HL-60 (cell line): Measurements from ENCODE around the gene METRNL.

ENCODE experiments used
- GABPA ChIP-seq: IDR thresholded peaks from 2 replicates; pipeline ENCODE4 v1.6.1; 2012; ENCODE audit warnings: low read depth
- POLR2AphosphoS5 ChIP-seq: IDR thresholded peaks from 2 replicates; pipeline ENCODE4 v1.6.1; 2012; ENCODE audit warnings: low read depth
- SPI1 ChIP-seq: IDR thresholded peaks from 2 replicates; pipeline ENCODE4 v1.6.1; 2012; ENCODE audit warnings: low read depth, mild to moderate bottlenecking, borderline replicate concordance
- TF ChIP-seq, protein P1 (sequence below): IDR thresholded peaks from one replicate; pipeline ENCODE4 v1.5.1; 2011; ENCODE audit warnings: low read length, control low read depth, inconsistent platforms; ENCODE audit not compliant: insufficient read depth
- TF ChIP-seq, protein P2 (sequence below): IDR thresholded peaks from 2 replicates; pipeline ENCODE4 v1.6.1; 2012; ENCODE audit warnings: low read depth; ENCODE audit not compliant: insufficient replicate concordance

DNA sequence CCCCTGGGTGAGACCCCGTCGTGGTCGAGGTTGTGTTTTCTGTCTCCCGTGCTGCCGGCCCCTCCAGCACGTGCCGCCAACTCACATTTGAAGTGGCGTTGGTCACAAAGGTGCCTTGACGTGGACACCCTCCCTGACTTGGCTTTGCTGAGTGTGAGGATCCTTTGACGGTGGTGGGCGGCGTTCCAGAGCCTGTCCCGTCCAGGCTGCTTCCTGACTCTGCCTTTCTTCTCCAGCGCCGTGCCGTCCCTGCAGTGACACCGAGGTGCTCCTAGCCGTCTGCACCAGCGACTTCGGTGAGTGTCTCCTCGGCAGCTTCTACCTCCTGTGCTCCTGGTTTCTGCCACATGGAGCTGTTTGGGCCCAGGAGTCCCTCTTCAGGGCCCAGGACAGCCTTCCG, 13.5 kb downstream of the METRNL start:
- TF ChIP-seq, protein P1, sequence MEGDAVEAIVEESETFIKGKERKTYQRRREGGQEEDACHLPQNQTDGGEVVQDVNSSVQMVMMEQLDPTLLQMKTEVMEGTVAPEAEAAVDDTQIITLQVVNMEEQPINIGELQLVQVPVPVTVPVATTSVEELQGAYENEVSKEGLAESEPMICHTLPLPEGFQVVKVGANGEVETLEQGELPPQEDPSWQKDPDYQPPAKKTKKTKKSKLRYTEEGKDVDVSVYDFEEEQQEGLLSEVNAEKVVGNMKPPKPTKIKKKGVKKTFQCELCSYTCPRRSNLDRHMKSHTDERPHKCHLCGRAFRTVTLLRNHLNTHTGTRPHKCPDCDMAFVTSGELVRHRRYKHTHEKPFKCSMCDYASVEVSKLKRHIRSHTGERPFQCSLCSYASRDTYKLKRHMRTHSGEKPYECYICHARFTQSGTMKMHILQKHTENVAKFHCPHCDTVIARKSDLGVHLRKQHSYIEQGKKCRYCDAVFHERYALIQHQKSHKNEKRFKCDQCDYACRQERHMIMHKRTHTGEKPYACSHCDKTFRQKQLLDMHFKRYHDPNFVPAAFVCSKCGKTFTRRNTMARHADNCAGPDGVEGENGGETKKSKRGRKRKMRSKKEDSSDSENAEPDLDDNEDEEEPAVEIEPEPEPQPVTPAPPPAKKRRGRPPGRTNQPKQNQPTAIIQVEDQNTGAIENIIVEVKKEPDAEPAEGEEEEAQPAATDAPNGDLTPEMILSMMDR: no peak
- TF ChIP-seq SPI1: no peak
- no peak for TF ChIP-seq POLR2AphosphoS5
- TF ChIP-seq GABPA: no peak
- TF ChIP-seq, protein P2, sequence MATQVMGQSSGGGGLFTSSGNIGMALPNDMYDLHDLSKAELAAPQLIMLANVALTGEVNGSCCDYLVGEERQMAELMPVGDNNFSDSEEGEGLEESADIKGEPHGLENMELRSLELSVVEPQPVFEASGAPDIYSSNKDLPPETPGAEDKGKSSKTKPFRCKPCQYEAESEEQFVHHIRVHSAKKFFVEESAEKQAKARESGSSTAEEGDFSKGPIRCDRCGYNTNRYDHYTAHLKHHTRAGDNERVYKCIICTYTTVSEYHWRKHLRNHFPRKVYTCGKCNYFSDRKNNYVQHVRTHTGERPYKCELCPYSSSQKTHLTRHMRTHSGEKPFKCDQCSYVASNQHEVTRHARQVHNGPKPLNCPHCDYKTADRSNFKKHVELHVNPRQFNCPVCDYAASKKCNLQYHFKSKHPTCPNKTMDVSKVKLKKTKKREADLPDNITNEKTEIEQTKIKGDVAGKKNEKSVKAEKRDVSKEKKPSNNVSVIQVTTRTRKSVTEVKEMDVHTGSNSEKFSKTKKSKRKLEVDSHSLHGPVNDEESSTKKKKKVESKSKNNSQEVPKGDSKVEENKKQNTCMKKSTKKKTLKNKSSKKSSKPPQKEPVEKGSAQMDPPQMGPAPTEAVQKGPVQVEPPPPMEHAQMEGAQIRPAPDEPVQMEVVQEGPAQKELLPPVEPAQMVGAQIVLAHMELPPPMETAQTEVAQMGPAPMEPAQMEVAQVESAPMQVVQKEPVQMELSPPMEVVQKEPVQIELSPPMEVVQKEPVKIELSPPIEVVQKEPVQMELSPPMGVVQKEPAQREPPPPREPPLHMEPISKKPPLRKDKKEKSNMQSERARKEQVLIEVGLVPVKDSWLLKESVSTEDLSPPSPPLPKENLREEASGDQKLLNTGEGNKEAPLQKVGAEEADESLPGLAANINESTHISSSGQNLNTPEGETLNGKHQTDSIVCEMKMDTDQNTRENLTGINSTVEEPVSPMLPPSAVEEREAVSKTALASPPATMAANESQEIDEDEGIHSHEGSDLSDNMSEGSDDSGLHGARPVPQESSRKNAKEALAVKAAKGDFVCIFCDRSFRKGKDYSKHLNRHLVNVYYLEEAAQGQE: no peak
